ENCODE results near the gene RCC1. TPM values are rescaled to one million over a fixed set of nuclear protein-coding genes. Genes with fewer than 3 reads are reported as not detected.
"Not testable (repeated sequence)": the region's sequence is repeated elsewhere in the genome, so short reads cannot be mapped to it uniquely, and the experiment has no call there.

Gene RCC1
- total and polyA plus RNA-seq, 2 experiments from 2014 or later, result 15.7 to 37.3 TPM

DNA sequence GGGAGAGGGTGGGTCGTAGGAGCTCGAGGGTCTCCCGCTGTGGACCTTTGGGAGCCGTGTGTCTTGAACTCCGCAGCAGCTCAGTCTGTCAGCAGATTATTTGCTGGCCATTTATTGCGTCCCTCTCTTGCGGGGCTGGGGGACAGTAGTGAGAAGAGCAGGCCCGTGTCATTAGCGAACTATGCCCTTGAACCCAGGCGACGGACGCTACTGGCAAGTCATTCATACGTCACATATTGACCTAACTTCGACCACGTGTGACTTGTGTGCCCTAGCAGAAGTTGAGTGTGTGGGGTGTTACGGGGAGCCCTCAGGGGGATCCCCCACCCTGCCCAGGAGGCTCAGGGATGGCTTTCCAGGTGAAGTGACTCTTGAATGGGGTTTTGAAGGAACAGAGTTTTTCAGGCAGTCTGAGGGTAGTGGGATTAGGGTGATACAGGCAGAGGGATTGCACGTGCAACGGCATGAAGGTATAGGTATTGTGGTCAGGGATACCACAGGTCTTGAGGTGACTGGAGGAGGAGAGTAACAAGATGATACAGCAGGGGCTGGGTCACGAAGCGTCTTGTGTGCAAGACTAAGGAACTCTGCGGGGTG, 13.0 kb downstream of the RCC1 start:
- peaks cover 6% of the 10 kb centered on the region for H3K4me1 ChIP-seq (ENCODE audit: insufficient read depth)
- DNase-seq (ENCODE audit: low spot score), result peak; percentile 38
- H3K36me3 ChIP-seq (replicated peaks; ENCODE audit: insufficient read depth, low read depth), result no peaks in the 10 kb centered on the region
- H3K79me2 ChIP-seq, result peaks cover 47% of the 10 kb centered on the region
- H3K9me2 ChIP-seq (replicated peaks; ENCODE audit: insufficient read depth), result no peaks in the 10 kb centered on the region
- no peaks in the 10 kb centered on the region for H3K9me3 ChIP-seq (ENCODE audit: low read depth)
- H4K20me1 ChIP-seq (ENCODE audit: insufficient read depth, poor library complexity, severe bottlenecking), result peaks cover 9% of the 10 kb centered on the region
- WGBS (ENCODE audit: low lambda C conversion rate, missing lambda C conversion rate), result 9% methylated on average over 19 of the region's 21 CpGs
- peak overlapping the region; percentile 76 for H3K27ac ChIP-seq
- TF ChIP-seq EZH2 (IDR thresholded peaks at IDR 0.05; ENCODE audit: borderline replicate concordance), result no peak
- TF ChIP-seq EZH2phosphoT487 (IDR thresholded peaks at IDR 0.05; ENCODE audit: low read depth, severe bottlenecking, unreplicated experiment), result no peak
- TF ChIP-seq, protein P1, sequence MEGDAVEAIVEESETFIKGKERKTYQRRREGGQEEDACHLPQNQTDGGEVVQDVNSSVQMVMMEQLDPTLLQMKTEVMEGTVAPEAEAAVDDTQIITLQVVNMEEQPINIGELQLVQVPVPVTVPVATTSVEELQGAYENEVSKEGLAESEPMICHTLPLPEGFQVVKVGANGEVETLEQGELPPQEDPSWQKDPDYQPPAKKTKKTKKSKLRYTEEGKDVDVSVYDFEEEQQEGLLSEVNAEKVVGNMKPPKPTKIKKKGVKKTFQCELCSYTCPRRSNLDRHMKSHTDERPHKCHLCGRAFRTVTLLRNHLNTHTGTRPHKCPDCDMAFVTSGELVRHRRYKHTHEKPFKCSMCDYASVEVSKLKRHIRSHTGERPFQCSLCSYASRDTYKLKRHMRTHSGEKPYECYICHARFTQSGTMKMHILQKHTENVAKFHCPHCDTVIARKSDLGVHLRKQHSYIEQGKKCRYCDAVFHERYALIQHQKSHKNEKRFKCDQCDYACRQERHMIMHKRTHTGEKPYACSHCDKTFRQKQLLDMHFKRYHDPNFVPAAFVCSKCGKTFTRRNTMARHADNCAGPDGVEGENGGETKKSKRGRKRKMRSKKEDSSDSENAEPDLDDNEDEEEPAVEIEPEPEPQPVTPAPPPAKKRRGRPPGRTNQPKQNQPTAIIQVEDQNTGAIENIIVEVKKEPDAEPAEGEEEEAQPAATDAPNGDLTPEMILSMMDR (IDR thresholded peaks at IDR 0.05; ENCODE audit: poor library complexity), result no peak
- H2AFZ ChIP-seq, result peak overlapping the region; percentile 60
- peak overlapping the region; percentile 75 for H3K4me3 ChIP-seq
- no peaks in the 10 kb centered on the region for H3K27me3 ChIP-seq
- H3K4me2 ChIP-seq, result peak overlapping the region; percentile 97

DNA sequence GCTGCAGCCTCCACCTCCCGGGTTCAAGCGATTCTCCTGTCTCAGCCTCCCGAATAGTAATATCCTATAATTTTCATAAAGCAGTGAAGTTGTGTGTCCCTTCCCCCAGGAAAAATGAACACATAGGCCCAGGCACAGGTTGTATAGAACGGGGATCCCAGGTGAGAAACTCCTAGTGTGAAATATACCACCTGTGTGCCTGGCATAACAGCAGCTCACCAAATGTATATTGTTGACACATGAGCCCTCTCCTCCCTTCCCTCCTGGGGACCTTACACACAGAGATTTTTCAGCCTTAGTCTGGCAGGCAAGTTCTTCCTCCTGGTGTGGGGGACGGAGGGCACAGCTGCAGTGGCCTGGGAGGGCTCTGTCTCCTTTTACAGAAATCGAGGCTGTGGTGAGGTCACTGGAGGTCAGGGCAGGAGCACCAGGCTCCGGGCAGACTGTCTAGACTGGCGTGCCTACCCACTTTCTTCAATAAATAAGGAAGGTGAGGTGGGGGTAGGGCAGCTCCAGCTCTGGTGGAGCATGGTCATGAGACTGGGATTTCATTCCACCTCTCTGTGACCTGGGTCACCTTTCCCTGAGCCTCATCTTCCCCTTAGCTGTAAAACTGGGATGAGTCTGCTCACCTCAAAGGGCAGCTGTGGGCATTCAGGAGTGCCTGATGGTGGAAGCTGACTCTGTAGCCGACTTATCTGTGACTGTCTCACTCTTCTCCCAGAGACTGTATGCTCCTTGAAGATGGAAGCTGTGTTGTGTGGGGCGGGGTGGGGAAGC, 14.3 kb downstream of the RCC1 start:
- no peak for TF ChIP-seq EZH2 (IDR thresholded peaks at IDR 0.05; ENCODE audit: borderline replicate concordance)
- TF ChIP-seq, protein P1 (IDR thresholded peaks at IDR 0.05; ENCODE audit: poor library complexity), result no peak
- no peak for TF ChIP-seq EZH2phosphoT487 (IDR thresholded peaks at IDR 0.05; ENCODE audit: low read depth, severe bottlenecking, unreplicated experiment)
- no peak overlapping the region for H3K4me3 ChIP-seq
- H4K20me1 ChIP-seq (ENCODE audit: insufficient read depth, poor library complexity, severe bottlenecking), result peaks cover 9% of the 10 kb centered on the region
- H3K27me3 ChIP-seq, result no peaks in the 10 kb centered on the region
- peak overlapping the region; percentile 97 for H3K4me2 ChIP-seq
- peaks cover 55% of the 10 kb centered on the region for H3K79me2 ChIP-seq
- H3K9me2 ChIP-seq (replicated peaks; ENCODE audit: insufficient read depth), result no peaks in the 10 kb centered on the region
- H2AFZ ChIP-seq, result no peak overlapping the region
- H3K27ac ChIP-seq, result no peak overlapping the region
- H3K36me3 ChIP-seq (replicated peaks; ENCODE audit: insufficient read depth, low read depth), result no peaks in the 10 kb centered on the region
- DNase-seq (ENCODE audit: low spot score), result no peak
- H3K4me1 ChIP-seq (ENCODE audit: insufficient read depth), result peaks cover 6% of the 10 kb centered on the region
- 73% methylated on average over 10 of the region's 10 CpGs for whole genome bisulfite sequencing (ENCODE audit: low lambda C conversion rate, missing lambda C conversion rate)
- H3K9me3 ChIP-seq (ENCODE audit: low read depth), result no peaks in the 10 kb centered on the region

DNA sequence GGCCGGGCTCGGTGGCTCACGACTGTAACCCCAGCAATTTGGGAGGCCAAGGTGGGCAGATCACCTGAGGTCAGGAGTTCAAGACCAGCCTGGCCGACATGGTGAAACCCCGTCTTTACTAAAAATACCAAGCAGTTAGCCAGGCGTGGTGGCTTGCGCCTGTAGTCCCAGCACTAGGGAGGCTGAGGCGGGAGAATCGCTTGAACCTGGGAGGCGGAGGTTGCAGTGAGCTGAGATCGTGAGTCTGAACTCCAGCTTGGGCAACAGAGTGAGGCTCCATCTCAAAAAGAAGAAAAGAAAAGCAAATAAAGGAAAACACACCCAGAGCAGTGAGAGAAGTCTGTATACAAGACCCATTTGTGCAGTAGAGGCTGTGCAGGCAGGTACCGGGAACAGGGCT, 15.0 kb downstream of the RCC1 start:
- not testable (repeated sequence) for H3K4me1 ChIP-seq (ENCODE audit: insufficient read depth); H2AFZ ChIP-seq; H4K20me1 ChIP-seq (ENCODE audit: insufficient read depth, poor library complexity, severe bottlenecking); H3K36me3 ChIP-seq (replicated peaks; ENCODE audit: insufficient read depth, low read depth); DNase-seq (ENCODE audit: low spot score); H3K4me3 ChIP-seq; H3K27ac ChIP-seq; H3K9me2 ChIP-seq (replicated peaks; ENCODE audit: insufficient read depth); H3K27me3 ChIP-seq; H3K9me3 ChIP-seq (ENCODE audit: low read depth); H3K4me2 ChIP-seq
- 93% methylated on average over 12 of the region's 12 CpGs for WGBS (ENCODE audit: low lambda C conversion rate, missing lambda C conversion rate)
- peaks cover 55% of the 10 kb centered on the region for H3K79me2 ChIP-seq

DNA sequence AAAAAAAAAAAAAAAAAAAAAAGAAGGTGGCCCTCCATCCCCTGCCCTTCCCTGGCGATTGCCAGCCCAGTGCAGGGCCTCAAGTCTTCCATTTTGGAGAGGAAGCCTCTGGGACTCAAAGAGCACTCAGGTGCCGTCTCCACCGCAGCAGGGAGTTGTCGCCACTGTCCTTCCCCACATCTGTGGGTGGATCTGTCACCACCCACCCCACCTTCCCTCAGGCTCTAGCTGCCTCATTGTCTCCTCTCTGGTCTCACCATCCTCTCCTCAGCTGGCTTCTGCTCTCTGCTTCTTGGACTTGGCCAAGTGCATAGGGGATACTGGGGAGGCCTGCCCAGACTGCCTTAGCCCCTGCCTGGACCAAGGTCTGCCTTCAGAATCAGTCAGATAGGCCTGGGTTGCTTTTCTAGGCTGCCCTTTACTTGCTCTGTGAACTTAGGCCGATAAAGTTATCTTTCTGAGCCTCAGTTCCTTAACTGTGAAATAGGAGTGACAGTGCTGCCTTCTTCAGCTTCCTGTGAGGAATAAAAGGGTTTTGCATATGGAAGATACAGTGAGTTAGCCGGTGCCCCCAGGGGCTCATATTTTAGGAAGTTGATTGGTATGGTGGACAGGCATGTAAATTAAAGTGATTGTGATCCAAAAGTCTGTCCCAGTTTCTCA, 15.8 kb downstream of the RCC1 start:
- WGBS (ENCODE audit: low lambda C conversion rate, missing lambda C conversion rate), result 89% methylated on average over 6 of the region's 6 CpGs
- Histone ChIP-seq H3K4me2 (no peak overlapping the region), H3K4me3 (no peak overlapping the region), H3K9me3 (ENCODE audit: low read depth) (no peaks in the 10 kb centered on the region), H3K36me3 (replicated peaks; ENCODE audit: insufficient read depth, low read depth) (no peaks in the 10 kb centered on the region), H3K27me3 (no peaks in the 10 kb centered on the region), H3K79me2 (peaks cover 59% of the 10 kb centered on the region), H4K20me1 (ENCODE audit: insufficient read depth, poor library complexity, severe bottlenecking) (peaks cover 9% of the 10 kb centered on the region), H3K27ac (no peak overlapping the region), H2AFZ (no peak overlapping the region), H3K4me1 (ENCODE audit: insufficient read depth) (peaks cover 9% of the 10 kb centered on the region), H3K9me2 (replicated peaks; ENCODE audit: insufficient read depth) (no peaks in the 10 kb centered on the region)
- TF ChIP-seq EZH2 (IDR thresholded peaks at IDR 0.05; ENCODE audit: borderline replicate concordance), result no peak
- TF ChIP-seq EZH2phosphoT487 (IDR thresholded peaks at IDR 0.05; ENCODE audit: low read depth, severe bottlenecking, unreplicated experiment), result no peak
- TF ChIP-seq, protein P1 (IDR thresholded peaks at IDR 0.05; ENCODE audit: poor library complexity), result no peak
- DNase-seq (ENCODE audit: low spot score), result no peak

DNA sequence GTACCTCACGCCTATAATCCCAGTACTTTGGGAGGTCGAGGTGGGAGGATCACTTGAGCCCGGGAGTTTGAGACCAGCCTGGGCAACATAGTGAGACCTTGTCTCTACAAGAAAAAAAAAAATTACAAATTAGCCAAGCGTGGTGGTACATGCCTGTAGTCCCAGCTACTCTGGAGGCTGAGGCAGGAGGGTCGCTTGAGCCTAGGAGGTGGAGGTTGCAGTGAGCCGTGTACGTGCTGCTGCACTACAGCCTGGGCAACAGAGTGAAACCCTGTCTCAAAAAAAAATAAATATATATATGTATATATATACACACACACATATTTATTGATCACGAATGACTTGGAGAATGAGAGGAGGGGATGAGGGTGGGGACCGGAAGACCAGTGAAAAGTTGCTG, 16.7 kb downstream of the RCC1 start:
- not testable (repeated sequence) for H3K9me3 ChIP-seq (ENCODE audit: low read depth); H3K4me1 ChIP-seq (ENCODE audit: insufficient read depth); H4K20me1 ChIP-seq (ENCODE audit: insufficient read depth, poor library complexity, severe bottlenecking); H3K4me3 ChIP-seq; H3K27me3 ChIP-seq; H3K4me2 ChIP-seq; H2AFZ ChIP-seq; H3K9me2 ChIP-seq (replicated peaks; ENCODE audit: insufficient read depth); H3K36me3 ChIP-seq (replicated peaks; ENCODE audit: insufficient read depth, low read depth); DNase-seq (ENCODE audit: low spot score); H3K27ac ChIP-seq
- WGBS (ENCODE audit: low lambda C conversion rate, missing lambda C conversion rate), result 99% methylated on average over 9 of the region's 9 CpGs
- peaks cover 68% of the 10 kb centered on the region for H3K79me2 ChIP-seq
